ENCODE measurements around the gene KCNJ6.

Gene KCNJ6

DNA sequence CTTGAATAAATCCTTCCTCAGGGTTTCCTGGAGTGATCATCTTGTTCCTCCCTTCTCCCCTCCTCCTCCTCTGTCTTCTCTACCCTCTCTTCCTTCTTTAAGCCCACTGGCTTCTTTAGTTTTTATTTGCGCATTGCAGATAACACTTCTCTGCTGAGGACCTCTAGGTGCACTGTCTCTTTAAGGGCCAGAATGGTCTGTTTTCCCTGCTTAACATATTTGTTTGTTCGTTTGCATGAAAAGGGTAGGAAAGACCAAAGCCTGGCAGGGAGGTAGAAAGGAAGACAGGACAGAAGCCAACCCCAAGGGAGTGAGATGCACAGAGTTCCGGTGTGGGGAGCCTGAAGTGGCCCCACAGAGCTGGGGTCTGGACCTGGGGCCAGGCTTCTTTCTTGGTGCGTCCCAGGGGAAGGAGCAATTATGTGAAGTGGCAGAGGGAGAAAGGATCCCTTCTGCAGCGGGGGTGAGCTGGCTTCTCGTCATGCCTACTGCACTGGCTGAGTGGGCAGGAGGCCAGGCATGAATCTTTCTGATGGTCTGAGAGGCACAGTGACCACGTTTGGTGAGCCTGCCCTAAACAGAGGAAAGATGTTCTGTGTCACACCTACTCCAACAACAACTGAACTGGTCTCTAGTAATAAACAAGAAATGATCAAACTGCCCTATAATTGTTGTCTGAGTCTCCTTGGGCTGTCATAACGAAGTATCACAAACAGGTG lies 232.7 kb downstream of the KCNJ6 start:
- no peak overlapping the region for H3K4me3 ChIP-seq (ENCODE audit: low read depth, low read length)
- TF ChIP-seq, protein P1, sequence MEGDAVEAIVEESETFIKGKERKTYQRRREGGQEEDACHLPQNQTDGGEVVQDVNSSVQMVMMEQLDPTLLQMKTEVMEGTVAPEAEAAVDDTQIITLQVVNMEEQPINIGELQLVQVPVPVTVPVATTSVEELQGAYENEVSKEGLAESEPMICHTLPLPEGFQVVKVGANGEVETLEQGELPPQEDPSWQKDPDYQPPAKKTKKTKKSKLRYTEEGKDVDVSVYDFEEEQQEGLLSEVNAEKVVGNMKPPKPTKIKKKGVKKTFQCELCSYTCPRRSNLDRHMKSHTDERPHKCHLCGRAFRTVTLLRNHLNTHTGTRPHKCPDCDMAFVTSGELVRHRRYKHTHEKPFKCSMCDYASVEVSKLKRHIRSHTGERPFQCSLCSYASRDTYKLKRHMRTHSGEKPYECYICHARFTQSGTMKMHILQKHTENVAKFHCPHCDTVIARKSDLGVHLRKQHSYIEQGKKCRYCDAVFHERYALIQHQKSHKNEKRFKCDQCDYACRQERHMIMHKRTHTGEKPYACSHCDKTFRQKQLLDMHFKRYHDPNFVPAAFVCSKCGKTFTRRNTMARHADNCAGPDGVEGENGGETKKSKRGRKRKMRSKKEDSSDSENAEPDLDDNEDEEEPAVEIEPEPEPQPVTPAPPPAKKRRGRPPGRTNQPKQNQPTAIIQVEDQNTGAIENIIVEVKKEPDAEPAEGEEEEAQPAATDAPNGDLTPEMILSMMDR (IDR thresholded peaks at IDR 0.05; ENCODE audit: low read depth, low read length): no peak
- TF ChIP-seq POLR2A (IDR thresholded peaks at IDR 0.05; ENCODE audit: extremely low read depth, insufficient read length) (no peak), MYC (IDR thresholded peaks at IDR 0.05; ENCODE audit: low read depth, low read length) (no peak)
- TF ChIP-seq, protein P2, sequence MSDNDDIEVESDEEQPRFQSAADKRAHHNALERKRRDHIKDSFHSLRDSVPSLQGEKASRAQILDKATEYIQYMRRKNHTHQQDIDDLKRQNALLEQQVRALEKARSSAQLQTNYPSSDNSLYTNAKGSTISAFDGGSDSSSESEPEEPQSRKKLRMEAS (IDR thresholded peaks at IDR 0.05; ENCODE audit: low read depth, low read length): no peak
- no peak for DNase-seq (ENCODE audit: low read depth)

DNA sequence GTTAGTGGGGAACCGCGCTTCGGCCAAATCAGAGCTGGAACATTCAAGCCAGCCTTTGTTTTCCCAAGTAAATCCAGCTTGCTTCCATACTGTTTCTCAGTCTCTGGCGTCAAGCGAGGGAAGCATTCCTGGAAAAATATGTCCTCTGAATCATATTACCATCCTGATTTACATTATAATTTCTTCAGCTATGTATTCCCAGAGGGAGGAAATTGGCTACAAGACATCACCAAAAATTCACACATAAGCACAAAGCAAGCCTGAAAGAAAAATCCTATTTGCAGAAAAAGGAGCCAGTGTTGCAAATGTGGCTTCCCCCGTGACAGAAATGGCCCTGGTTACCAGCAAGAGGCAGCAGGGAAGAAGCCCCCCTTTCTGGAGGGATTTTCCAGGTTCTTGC lies 233.3 kb downstream of the KCNJ6 start:
- DNase-seq (ENCODE audit: low read depth): no peak
- H3K4me3 ChIP-seq (ENCODE audit: low read depth, low read length): no peak overlapping the region

DNA sequence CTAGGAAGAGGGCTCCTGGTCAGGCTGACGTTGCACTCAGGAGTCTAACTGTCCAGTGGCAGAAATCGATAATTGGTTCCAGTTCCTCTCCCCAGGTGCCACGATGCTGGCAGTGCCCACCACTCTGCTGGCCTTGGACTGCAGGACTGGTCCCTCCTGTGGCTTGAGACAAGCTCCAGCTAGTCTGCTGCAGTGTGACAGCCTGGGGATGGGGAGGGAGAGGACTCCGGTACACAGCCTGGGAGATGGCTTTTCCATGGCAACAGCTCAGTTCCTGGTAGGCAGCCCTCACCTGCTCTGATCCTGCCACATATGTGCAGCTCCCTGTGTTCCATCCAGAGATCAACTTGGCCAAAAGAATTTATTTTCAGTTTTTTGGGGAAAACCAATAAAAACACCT lies 239.3 kb downstream of the KCNJ6 start:
- TF ChIP-seq, protein P1 (IDR thresholded peaks at IDR 0.05; ENCODE audit: low read depth, low read length): no peak
- TF ChIP-seq, protein P2 (IDR thresholded peaks at IDR 0.05; ENCODE audit: low read depth, low read length): no peak
- TF ChIP-seq POLR2A (IDR thresholded peaks at IDR 0.05; ENCODE audit: extremely low read depth, insufficient read length) (no peak), MYC (IDR thresholded peaks at IDR 0.05; ENCODE audit: low read depth, low read length) (no peak)
- H3K4me3 ChIP-seq (ENCODE audit: low read depth, low read length): no peak overlapping the region
- no peak for DNase-seq (ENCODE audit: low read depth)

More for the DNA sequence above, 233.3 kb downstream of the KCNJ6 start:
- TF ChIP-seq, protein P1 (IDR thresholded peaks at IDR 0.05; ENCODE audit: low read depth, low read length): no peak
- TF ChIP-seq POLR2A (IDR thresholded peaks at IDR 0.05; ENCODE audit: extremely low read depth, insufficient read length) (no peak), MYC (IDR thresholded peaks at IDR 0.05; ENCODE audit: low read depth, low read length) (no peak)
- TF ChIP-seq, protein P2 (IDR thresholded peaks at IDR 0.05; ENCODE audit: low read depth, low read length): no peak

DNA sequence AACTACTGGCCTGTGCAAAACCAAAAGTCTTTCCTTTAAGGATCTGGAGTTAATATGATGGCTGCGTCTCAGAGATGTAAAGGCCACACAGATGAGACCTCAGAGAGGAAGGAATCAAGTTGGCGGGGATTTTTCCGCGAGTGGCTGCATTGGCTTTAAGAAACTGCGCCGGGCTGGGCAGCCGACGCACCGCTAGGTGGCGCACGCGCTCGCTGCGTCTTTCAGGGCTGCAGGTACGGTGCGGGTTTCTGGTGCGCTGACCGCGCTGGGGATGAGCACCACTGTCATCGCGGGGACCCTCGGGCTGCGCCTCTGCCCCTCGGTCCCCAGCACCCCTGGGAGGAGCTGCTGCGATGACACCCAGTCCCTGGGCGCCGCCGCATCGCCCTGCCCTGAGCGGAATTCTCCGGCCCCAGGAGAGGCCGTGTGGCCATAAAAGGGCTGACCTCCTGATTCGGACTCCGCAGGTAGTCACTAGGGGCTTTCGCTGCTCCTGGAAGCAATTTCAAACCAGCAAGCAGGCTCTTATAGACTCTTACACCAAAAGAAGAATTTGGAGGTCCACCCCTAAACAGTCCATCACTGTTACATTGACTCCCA lies 241.0 kb downstream of the KCNJ6 start:
- H3K4me3 ChIP-seq (ENCODE audit: low read depth, low read length): no peak overlapping the region

DNA sequence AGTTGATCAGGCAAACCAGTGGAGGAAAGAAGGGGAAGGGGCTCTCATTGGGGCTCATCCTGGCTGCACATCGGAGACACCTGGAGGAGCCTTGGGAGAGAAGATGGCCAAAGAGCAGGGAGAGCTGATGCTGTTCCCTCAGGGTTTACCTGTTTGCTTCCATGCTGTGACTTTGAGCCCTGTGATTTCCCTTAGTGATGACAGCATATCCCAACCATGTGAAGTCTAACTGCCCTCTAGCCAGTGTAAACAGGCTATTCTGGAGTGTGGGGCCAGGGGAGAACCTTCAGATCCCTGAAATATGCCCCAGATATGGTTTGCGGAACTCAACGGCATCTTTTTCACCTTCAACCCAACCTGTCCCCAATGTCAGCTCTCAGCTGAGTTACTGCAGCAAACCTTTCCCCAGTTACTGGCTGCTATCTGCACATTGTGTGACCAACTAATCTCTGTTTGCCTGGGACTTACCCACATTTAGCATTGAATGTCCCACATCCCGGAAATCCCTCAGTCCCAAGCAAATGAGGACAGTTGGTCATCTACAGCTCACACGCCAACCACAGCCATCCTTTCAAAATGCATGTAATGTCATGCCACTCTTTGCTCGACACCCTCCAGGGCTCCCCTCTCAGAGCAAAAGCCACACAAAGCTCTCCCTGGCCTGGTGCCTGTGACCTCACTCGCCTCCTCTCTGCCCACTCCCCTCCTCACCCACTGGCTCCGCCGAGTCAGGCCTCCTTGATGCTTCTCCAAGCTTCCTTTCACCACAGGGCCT lies 242.3 kb downstream of the KCNJ6 start:
- TF ChIP-seq POLR2A (IDR thresholded peaks at IDR 0.05; ENCODE audit: extremely low read depth, insufficient read length) (no peak), MYC (IDR thresholded peaks at IDR 0.05; ENCODE audit: low read depth, low read length) (no peak)
- TF ChIP-seq, protein P2 (IDR thresholded peaks at IDR 0.05; ENCODE audit: low read depth, low read length): no peak
- TF ChIP-seq, protein P1 (IDR thresholded peaks at IDR 0.05; ENCODE audit: low read depth, low read length): no peak
- DNase-seq (ENCODE audit: low read depth): no peak
- no peak overlapping the region for H3K4me3 ChIP-seq (ENCODE audit: low read depth, low read length)

More for the DNA sequence above, 241.0 kb downstream of the KCNJ6 start:
- no peak for TF ChIP-seq POLR2A (IDR thresholded peaks at IDR 0.05; ENCODE audit: extremely low read depth, insufficient read length)
- TF ChIP-seq, protein P2 (IDR thresholded peaks at IDR 0.05; ENCODE audit: low read depth, low read length): no peak
- no peak for TF ChIP-seq MYC (IDR thresholded peaks at IDR 0.05; ENCODE audit: low read depth, low read length)
- TF ChIP-seq, protein P1 (IDR thresholded peaks at IDR 0.05; ENCODE audit: low read depth, low read length): peak; percentile 86
- DNase-seq (ENCODE audit: low read depth): peak; percentile 50
